Mononuclear cell (primary cell): ENCODE data around the gene SPATA46. TPM values are rescaled to one million over a fixed set of nuclear protein-coding genes. Genes with fewer than 3 reads are reported as not detected.

Source experiments
- H3K27me3 ChIP-seq: 2 replicates; pipeline ENCODE4 v1.6.0; 2011; ENCODE audit warnings: low read length, control low read depth; ENCODE audit not compliant: insufficient read depth
- H3K4me1 ChIP-seq: 2 replicates; pipeline ENCODE4 v1.5.1; 2011; ENCODE audit warnings: mild to moderate bottlenecking, low read length, control low read depth; ENCODE audit not compliant: insufficient read depth
- H3K4me3 ChIP-seq: 2 replicates; pipeline ENCODE4 v1.5.1; 2011; ENCODE audit warnings: mild to moderate bottlenecking, low read length, moderate library complexity
- H3K9me3 ChIP-seq: 2 replicates; pipeline ENCODE4 v1.5.1; 2011; ENCODE audit warnings: low read depth, mild to moderate bottlenecking, control low read depth, low read length
- total RNA-seq: library from RNA; depleted of rRNA; stranded (reverse); fragments of >200 nt; gene quantifications from one replicate; pipeline ENCODE4 v1.2.3, GENCODE V29; 2012

SPATA46 gene
- total RNA-seq, 1 donor: not detected

DNA sequence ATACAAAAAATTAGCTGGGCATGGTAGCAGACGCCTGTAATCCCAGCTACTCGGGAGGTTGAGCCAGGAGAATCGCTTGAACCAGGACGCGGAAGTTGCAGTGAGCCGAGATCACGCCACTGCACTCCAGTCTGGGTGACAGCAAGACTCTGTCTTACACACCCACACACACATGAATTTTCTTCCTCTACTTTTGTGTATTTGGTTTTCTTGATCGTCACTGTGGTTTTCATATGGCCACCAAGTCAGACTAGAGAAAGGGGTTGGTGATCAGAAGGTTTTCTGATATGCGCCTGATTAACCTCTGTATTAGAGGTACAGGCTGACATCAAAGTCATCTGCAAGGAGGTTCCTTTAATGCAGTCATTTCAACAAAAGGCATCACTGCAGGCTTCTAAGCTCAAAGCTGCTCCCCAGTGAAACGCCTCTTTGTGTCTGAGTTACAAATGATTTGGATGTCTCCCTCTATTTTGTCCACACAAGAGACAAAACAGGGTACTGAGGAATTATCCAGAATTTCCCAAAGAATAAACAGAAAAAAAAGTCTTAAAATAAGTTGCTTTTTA is 24.2 kb upstream of the SPATA46 start:
- Histone ChIP-seq H3K4me3 (no peak overlapping the region), H3K4me1 (no peaks in the 10 kb centered on the region), H3K27me3 (peaks cover 10% of the 10 kb centered on the region), H3K9me3 (no peaks in the 10 kb centered on the region)

DNA sequence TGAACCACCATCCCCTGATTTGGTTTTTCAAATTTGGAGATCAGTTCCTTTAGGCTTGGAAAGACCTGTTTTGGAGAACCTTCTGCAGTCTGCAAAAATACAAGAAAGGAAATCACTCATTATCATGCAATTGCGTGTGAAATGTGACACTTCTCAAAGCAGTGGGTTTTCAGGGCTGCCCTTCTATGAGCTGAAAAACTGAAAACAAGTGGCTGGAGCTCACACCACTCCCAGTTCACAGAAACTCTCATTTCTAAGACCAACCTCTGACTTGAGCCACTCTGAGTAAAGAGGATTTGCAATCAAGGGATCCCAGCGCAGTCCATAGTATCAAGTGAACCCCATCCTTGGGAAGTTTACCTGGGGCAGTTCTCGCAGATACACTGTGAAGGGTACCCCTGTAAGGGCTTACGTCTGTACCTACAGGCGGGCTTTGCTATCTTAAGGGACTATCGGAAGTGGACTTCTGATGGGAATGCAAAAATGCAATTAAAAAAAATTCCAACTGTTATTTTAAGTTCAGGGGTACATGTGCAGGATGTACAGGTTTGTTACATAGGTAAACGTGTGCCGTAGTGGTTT is 22.4 kb upstream of the SPATA46 start:
- Histone ChIP-seq H3K4me1 (no peaks in the 10 kb centered on the region), H3K4me3 (no peak overlapping the region)

DNA sequence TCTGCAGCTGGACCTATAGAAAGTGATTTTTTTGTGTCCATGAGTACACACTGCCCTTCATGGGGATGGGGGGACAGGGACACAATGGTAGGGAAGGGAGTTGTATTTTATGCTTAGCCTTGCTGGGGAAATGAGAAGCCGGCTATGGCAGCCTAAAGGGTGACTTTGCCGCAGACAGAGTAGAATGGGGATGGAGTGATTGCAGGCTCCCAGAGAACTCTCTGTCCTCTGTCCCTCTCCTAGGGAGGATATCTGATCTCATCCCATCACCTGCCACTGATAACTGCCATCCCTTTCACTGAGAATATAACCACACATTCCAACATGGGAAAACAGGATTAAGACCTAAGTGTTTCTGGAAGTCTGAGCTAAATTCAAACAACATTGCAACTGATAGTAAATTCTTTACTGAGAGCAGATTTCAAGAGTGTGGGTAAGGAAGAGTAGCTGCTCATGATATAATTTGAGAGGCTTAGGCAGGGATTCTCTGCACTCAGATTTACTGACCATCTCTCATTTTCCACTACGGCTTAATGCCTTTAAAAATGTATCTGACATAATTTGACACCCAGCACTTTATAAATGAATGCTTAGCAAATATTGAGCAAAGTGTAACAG is 21.4 kb upstream of the SPATA46 start:
- Histone ChIP-seq H3K4me1 (no peaks in the 10 kb centered on the region), H3K9me3 (no peaks in the 10 kb centered on the region), H3K4me3 (no peak overlapping the region), H3K27me3 (peaks cover 10% of the 10 kb centered on the region)

More for the DNA sequence above, 22.4 kb upstream of the SPATA46 start:
- Histone ChIP-seq H3K9me3 (no peaks in the 10 kb centered on the region), H3K27me3 (peaks cover 10% of the 10 kb centered on the region)

DNA sequence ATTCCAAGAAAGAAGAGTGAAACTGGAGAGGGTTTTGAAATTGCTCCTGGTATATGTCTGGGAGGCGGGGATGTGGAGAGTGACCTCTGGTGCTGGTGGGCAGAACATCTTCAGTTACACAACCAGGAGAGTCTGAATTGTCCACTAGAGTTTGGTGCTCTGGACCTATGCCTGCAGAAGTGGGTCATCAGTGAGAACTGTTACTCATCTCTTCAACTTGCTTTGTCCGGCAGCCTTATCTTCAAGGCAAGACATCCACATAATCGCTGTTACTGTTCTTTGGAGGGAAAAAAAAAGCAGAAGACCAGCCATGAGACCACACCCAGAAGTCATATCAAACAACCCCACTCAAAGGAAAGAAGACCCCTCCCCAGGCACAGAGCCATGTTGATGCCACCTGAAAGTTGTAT is 20.4 kb upstream of the SPATA46 start:
- Histone ChIP-seq H3K9me3 (no peaks in the 10 kb centered on the region), H3K4me1 (no peaks in the 10 kb centered on the region), H3K27me3 (peaks cover 10% of the 10 kb centered on the region), H3K4me3 (no peak overlapping the region)

DNA sequence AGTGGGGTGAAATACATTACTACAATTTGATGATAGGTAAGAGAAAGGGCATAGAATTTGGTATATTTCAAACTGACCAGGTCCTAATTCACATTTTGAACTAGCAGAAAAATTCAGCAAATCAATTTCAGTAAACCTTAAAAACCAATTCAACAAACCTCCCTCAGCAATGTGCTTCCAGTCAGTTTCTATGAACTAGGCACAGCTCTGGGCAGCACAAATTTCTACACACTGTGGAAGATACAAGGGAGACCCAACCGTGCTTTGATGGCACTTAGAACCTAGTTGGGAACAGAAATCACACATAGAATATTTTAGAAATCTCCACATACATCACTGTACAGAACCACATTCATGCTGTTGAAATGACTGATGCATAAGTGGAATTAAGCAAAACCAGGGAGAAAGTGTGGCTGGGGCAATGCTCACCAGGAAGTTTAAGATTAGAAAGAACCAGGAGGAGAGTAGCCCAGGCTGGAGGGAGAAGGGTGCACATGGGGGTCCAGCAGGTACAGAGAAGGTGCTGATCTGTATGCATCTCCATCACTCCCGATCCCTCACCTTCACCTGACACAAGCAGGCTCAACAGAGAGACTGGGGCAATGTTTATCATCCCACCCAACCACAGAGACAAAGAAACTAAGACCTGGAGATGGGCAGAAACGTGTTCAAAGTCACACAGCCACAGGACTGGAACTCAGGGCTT is 19.7 kb upstream of the SPATA46 start:
- Histone ChIP-seq H3K4me3 (no peak overlapping the region), H3K9me3 (no peaks in the 10 kb centered on the region), H3K4me1 (peaks cover 4% of the 10 kb centered on the region), H3K27me3 (peaks cover 10% of the 10 kb centered on the region)

DNA sequence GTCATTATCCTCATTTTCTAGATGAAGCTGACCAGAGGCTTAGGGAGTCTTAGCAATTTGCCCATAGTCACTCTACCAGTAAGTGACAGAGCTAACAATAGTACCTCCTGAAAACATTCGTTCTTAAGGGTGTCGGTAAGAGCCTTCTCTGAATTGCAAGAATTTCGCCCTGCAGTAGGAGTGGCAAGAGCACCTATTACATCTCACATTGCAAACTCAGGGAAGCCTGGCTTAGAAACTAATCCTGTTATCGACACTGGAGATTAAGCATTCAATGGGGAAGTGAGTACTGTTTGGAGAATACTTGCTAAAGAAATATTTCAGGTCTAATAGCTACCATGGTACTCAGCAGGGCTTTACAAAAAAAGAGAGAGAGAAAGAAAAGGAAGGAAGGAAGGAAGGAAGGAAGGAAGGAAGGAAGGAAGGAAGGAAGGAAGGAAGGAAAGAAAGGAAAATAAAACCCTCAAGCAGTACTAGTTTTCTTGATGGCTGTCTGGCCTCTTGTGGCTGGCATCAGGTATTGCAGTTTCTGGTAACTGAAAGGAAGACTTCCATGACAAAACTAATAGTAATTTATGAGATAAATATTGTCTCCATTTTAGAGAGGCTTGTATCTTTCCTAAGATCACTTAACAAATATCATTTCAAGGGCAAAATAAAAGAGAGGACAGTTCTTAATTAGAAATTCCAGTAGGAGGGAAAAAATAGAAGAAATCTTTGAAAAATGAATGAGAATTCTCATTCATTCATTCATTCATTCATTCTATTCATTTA is 15.3 kb upstream of the SPATA46 start:
- Histone ChIP-seq H3K27me3 (no peaks in the 10 kb centered on the region), H3K4me1 (peaks cover 12% of the 10 kb centered on the region), H3K9me3 (no peaks in the 10 kb centered on the region), H3K4me3 (no peak overlapping the region)

DNA sequence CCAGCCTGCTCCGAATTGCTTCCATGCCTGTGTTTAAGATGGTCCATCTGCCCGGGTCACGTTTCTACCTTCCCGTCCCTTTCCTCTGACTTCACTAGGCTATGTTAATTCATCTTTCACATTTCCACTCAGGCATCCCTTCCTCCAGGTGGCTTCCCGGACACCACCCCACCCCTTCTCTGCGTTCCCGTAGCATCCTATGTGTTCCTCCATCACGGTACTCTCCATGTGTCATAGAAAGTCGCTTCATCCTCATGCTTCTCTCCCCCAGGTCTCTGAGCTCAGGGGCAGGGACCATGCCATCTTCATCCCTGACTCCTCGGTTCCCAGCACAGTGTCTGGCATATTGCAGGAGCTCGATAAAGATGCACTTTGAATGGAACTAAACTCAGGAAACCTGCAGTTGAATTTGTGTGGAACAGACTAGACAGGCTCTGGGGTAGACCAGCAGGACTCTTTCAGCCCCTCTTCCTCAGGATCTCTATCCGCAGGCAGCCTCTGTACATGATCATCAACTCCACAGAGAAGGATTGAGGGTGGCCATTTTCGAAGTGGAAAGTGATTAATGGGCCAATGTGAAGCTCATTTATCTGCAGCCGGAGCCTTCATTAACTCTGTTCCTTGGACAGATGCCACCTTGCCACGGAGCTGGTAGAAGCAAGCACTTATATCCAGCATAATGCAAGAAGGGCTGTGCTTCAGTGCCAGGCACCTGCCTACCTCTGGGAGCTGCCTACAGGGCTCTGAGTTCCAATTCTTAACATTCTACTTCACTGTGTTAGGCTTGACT is 13.9 kb upstream of the SPATA46 start:
- Histone ChIP-seq H3K4me1 (peaks cover 12% of the 10 kb centered on the region), H3K9me3 (no peaks in the 10 kb centered on the region), H3K27me3 (no peaks in the 10 kb centered on the region), H3K4me3 (no peak overlapping the region)

DNA sequence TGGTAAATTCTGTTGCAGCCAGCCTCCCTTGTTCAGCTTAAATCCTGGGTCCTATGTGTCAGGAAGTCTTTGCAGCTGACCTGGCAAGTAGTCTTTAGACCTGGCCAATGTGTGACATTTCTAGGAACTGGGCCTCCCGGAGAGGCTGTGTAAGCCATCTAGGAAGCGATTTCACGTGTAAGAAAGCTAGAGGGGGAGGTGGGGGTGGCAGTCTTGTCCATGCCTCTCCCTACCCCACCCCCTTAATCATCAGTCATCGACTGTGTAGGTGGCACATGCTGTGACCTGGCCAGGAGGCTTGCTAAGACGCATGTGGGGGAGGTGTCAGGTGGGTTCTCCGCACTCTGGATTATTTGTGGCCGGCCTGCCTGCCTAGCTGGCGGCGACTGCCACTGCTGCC is 13.3 kb upstream of the SPATA46 start:
- Histone ChIP-seq H3K4me3 (no peak overlapping the region), H3K27me3 (no peaks in the 10 kb centered on the region), H3K9me3 (no peaks in the 10 kb centered on the region), H3K4me1 (peaks cover 12% of the 10 kb centered on the region)

DNA sequence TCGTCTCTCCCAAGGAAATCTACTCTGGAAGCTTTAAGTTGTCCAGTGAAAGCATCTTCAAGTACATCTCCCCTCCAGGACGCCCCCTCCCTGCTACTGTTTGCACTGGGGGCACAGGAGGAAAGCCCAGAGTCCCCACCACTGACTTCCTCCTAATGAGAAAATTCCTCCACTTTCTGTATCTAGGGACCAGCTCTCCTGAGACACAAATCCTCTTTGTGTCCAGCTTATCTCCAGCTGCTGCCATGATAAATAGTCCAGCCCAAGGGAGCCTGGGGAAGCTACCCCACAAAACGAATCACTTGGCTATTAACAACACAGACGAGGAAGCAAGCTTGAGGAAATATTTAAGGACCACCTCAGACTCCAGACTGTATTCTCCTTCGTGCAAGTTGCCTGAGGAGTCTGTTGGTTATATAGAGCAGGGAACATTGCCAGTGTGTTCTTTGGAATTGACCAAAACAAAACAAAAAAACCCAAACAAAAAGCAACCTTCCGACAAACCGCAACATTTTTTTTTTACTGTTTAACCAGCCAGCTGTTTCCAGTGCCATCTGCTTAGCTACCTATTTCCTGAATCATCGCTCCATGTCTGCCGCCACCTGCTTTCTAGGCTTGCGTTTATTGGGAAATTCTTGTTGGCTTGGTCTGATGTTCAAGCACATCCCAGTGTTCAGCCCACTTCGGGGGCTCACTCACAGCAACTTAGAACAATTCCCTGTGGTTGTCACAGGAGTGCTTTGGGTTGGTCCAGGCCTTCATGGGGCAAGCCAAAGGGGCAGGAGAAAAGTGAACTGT is 12.6 kb upstream of the SPATA46 start:
- Histone ChIP-seq H3K4me1 (peaks cover 12% of the 10 kb centered on the region), H3K4me3 (no peak overlapping the region), H3K9me3 (no peaks in the 10 kb centered on the region), H3K27me3 (no peaks in the 10 kb centered on the region)

DNA sequence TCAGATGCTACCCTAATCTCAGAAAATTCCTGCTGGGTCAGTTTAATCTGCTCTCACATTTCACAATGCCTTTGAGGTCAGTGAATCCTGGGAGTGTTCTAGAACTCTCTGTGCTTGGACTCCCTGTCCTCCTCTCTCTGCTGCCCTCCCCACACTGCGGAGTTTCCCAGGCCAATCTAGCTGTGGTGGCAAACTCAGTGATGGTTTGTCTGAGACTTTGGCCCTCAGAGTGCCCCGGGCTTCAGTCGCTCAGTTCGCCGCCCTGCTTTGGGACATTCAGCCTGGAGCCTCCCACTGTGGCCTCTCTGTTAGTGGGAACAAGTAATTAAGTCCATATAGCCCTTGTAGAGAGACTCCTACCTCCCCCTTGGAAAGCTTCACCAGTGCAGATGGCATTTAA is 12.0 kb upstream of the SPATA46 start:
- Histone ChIP-seq H3K4me3 (no peak overlapping the region), H3K4me1 (peaks cover 12% of the 10 kb centered on the region), H3K9me3 (no peaks in the 10 kb centered on the region), H3K27me3 (no peaks in the 10 kb centered on the region)

DNA sequence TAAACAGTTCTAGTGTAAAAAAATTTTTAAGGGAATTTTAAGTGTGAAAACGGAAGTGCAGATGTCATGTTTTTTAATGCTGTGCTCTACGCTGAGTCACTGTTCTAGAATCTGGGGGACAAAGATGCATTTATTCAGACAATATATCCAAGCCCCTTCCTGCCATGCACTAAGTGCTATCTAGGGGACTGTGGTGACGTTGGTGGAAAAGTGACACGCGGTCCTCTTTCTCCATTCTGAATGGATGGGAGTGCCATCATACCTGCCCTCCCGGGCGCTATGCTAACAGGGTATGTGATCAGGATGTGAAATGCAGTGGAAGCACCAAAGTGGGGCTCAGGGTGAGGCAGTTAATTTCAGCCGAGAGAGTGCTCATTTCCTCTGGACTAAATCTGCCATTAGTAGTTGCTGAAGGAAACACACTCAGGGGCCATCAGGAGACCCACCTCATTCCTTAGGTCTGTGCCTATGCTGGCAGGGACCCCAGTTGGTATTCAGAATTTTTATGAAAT is 11.5 kb upstream of the SPATA46 start:
- H3K27me3 ChIP-seq: no peaks in the 10 kb centered on the region
- peaks cover 12% of the 10 kb centered on the region for H3K4me1 ChIP-seq
- no peaks in the 10 kb centered on the region for H3K9me3 ChIP-seq
- H3K4me3 ChIP-seq: no peak overlapping the region

DNA sequence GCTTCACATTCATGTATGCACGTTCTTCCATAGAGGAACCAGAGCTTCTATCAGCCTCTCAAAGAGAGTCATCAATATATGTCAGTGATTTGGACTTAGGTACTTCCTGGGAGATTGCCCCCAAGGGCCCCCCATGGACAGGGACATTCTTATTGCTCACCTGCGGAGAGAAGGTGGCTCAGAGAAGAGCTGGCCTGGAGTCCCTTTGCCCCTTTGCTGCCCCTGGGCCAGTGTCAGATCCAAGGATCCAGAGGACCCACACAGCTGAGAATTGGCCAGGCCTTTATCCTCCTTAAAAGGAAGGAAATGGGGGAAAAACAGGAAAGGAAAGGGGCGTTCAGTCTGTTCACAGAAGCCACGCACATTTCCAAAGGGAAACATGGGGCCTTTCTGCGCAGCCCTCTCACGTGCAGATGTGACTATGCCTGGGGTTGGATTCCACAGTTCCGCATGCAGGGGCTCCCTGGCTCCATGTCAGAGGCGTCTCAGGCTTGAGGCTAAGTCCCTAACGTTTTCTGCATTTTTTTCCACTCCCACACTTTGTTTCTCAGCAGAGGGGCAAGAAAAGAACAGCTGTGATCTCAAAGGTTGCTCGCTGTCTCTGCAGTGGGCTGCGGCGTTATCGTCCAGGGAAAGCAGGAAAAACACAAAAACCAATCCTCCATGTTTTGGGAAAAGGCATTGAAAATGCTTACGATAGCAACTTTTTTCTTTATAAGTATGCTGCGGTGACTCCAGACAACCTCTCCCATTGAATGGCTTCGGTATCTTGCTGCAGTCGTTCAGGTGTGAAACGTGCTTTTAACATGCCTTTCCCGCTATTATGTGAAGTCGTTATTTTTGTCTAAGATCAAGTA is 10.8 kb upstream of the SPATA46 start:
- Histone ChIP-seq H3K4me3 (no peak overlapping the region), H3K9me3 (no peaks in the 10 kb centered on the region), H3K4me1 (peaks cover 12% of the 10 kb centered on the region), H3K27me3 (no peaks in the 10 kb centered on the region)
